ENCODE results near the gene ZFAND3.

ZFAND3 gene

GRCh38 chr6:38158762-38159350 lies 339.3 kb downstream of the ZFAND3 start:
- Mint-ChIP-seq H3K27me3 (no peaks in the 10 kb centered on the region), H3K4me1 (no peaks in the 10 kb centered on the region), H3K4me3 (no peak overlapping the region), H3K27ac (no peak overlapping the region), H3K36me3 (peaks cover 2% of the 10 kb centered on the region), H3K9me3 (no peaks in the 10 kb centered on the region)
- CTCF ChIA-PET: no interaction called here
- DNase-seq: no peak

GRCh38 chr6:38159596-38159995 lies 340.1 kb downstream of the ZFAND3 start:
- H3K4me3 Mint-ChIP-seq: no peak overlapping the region
- peaks cover 2% of the 10 kb centered on the region for H3K36me3 Mint-ChIP-seq
- CTCF ChIA-PET: no interaction called here
- DNase-seq: no peak
- no peaks in the 10 kb centered on the region for H3K4me1 Mint-ChIP-seq
- no peak overlapping the region for H3K27ac Mint-ChIP-seq
- H3K27me3 Mint-ChIP-seq: no peaks in the 10 kb centered on the region
- H3K9me3 Mint-ChIP-seq: no peaks in the 10 kb centered on the region

DNA sequence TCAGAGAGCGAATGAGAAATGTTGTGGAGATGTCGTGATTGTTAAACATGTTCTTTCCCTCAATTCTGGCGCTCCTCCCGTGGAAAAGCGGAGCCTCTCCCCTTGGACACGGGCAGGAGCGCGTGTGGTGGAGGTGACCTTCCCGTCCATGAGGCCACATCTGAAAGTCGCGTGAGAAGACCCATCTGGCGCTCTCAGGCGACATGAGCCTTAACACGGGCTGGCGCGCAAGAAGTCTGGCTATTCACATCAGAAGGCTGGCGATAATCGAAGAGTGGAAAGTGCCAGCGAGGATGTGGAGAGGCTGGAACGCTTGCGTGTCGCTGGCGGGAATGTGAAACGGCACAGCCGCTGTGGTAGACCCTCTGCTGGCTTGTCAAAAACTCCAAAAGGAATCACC lies 341.3 kb downstream of the ZFAND3 start:
- DNase-seq: peak; percentile 6
- H3K27me3 Mint-ChIP-seq: no peaks in the 10 kb centered on the region
- H3K36me3 Mint-ChIP-seq: peaks cover 2% of the 10 kb centered on the region
- H3K4me3 Mint-ChIP-seq: no peak overlapping the region
- H3K9me3 Mint-ChIP-seq: no peaks in the 10 kb centered on the region
- no peak overlapping the region for H3K27ac Mint-ChIP-seq
- CTCF ChIA-PET: no interaction called here
- H3K4me1 Mint-ChIP-seq: no peaks in the 10 kb centered on the region

DNA sequence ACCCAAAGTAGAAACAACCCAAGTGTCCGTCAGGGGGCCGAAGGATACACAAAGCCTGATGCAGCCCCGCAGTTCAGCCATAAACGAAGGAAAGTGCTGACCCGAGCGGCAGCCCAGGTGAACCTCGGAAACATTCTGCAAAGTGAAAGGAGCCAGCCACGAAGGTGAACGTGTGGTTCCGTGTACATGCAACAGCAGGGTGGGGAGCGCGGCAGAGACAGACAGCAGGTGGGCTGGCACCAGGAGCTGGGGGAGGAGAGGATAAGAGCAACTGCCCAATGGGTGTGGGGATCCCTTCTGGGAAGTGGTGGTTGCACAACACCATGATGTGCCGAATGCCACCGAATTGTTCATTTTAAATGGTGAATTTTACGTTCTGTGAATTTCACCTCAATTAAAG lies 341.8 kb downstream of the ZFAND3 start:
- no peak overlapping the region for H3K27ac Mint-ChIP-seq

DNA sequence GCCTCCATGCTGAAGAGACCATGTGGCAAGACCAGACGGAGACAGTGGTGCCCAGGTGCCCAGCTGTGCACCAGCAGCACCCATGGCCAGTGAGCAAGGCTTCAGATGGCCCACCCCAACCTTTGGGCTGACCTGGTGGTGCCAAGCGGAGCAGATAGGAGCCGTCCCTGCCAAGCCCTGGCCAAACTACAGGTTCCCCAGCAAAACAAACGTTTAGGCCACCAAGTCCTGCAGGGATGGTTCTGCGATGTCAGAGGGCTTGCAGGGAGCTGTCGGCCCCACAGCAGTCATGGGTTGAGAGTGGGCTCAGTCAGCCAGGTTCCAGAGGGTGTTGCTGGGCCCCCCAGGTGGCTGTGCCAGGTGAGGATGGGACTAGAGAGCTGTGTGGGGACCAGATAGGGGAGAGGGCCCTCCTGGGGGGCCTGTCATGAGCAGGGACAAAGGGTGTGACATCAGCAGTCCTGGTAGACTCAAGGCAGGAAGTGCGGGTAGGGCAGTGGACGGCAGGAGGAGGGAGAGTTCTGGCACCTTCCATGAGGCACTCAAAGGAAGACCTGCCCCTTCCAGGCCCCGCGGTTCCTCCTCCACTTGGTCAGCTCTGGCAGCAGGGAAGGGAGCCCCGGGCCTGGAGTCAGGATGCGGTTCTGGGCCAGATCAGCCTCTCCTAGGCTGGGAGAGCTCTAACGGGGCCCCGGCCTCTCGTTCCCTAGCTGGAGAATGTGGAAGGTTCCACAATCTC lies 342.4 kb downstream of the ZFAND3 start:
- H3K4me3 Mint-ChIP-seq: no peak overlapping the region
- CTCF ChIA-PET: interaction anchor here (0.9 kb wide), 1 partner anchor 372 kb away, joined by 3 read pairs; no protein-coding TSS in a partner anchor
- no peak overlapping the region for H3K27ac Mint-ChIP-seq
- no peak for DNase-seq
- H3K27me3 Mint-ChIP-seq: no peaks in the 10 kb centered on the region
- H3K36me3 Mint-ChIP-seq: no peaks in the 10 kb centered on the region
- no peaks in the 10 kb centered on the region for H3K9me3 Mint-ChIP-seq
- H3K4me1 Mint-ChIP-seq: no peaks in the 10 kb centered on the region

More for the DNA sequence above, 341.8 kb downstream of the ZFAND3 start:
- H3K27me3 Mint-ChIP-seq: no peaks in the 10 kb centered on the region
- peak; percentile 6 for DNase-seq
- H3K4me3 Mint-ChIP-seq: no peak overlapping the region
- H3K4me1 Mint-ChIP-seq: no peaks in the 10 kb centered on the region
- H3K36me3 Mint-ChIP-seq: no peaks in the 10 kb centered on the region
- CTCF ChIA-PET: interaction anchor here (0.9 kb wide), 1 partner anchor 371 kb away, joined by 3 read pairs; no protein-coding TSS in a partner anchor
- no peaks in the 10 kb centered on the region for H3K9me3 Mint-ChIP-seq

GRCh38 chr6:38162493-38163185 lies 343.1 kb downstream of the ZFAND3 start:
- Mint-ChIP-seq H3K27ac (no peak overlapping the region), H3K4me3 (no peak overlapping the region), H3K9me3 (no peaks in the 10 kb centered on the region), H3K27me3 (no peaks in the 10 kb centered on the region), H3K4me1 (no peaks in the 10 kb centered on the region), H3K36me3 (no peaks in the 10 kb centered on the region)
- CTCF ChIA-PET: interaction anchor here (0.9 kb wide), 1 partner anchor 372 kb away, joined by 3 read pairs; no protein-coding TSS in a partner anchor
- peak; percentile 3 for DNase-seq

GRCh38 chr6:38163186-38164130 lies 343.9 kb downstream of the ZFAND3 start:
- CTCF ChIA-PET: no interaction called here
- H3K27me3 Mint-ChIP-seq: no peaks in the 10 kb centered on the region

DNA sequence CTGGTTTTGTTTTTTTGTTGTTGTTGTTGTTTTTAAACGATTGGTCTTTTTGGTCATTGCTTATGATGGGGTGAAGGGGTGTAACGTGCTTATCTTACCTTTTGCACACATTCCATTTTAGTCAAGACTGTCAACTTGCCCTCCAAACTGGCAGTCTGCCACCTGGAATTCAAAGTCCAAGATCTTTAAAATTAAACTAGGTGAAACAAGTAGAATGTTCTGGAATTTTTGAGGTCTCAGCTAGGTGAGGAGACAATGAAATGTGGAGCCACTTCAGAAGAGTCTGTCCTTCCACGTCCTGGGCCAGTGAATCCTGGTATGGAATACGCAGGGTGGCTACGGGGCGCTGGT lies 344.6 kb downstream of the ZFAND3 start:
- Mint-ChIP-seq H3K9me3 (no peaks in the 10 kb centered on the region), H3K36me3 (no peaks in the 10 kb centered on the region), H3K4me3 (no peak overlapping the region), H3K4me1 (no peaks in the 10 kb centered on the region), H3K27me3 (no peaks in the 10 kb centered on the region), H3K27ac (no peak overlapping the region)
- CTCF ChIA-PET: no interaction called here
- DNase-seq: no peak

More at GRCh38 chr6:38163186-38164130, 343.9 kb downstream of the ZFAND3 start:
- Mint-ChIP-seq H3K4me1 (no peaks in the 10 kb centered on the region), H3K4me3 (no peak overlapping the region), H3K27ac (no peak overlapping the region), H3K36me3 (no peaks in the 10 kb centered on the region), H3K9me3 (no peaks in the 10 kb centered on the region)
- DNase-seq: peak; percentile 12

- CTCF ChIA-PET: no interaction called here
- Mint-ChIP-seq H3K27me3 (no peaks in the 10 kb centered on the region), H3K36me3 (no peaks in the 10 kb centered on the region)
Observed at GRCh38 chr6:38164671-38165108, 345.2 kb downstream of the ZFAND3 start.

DNA sequence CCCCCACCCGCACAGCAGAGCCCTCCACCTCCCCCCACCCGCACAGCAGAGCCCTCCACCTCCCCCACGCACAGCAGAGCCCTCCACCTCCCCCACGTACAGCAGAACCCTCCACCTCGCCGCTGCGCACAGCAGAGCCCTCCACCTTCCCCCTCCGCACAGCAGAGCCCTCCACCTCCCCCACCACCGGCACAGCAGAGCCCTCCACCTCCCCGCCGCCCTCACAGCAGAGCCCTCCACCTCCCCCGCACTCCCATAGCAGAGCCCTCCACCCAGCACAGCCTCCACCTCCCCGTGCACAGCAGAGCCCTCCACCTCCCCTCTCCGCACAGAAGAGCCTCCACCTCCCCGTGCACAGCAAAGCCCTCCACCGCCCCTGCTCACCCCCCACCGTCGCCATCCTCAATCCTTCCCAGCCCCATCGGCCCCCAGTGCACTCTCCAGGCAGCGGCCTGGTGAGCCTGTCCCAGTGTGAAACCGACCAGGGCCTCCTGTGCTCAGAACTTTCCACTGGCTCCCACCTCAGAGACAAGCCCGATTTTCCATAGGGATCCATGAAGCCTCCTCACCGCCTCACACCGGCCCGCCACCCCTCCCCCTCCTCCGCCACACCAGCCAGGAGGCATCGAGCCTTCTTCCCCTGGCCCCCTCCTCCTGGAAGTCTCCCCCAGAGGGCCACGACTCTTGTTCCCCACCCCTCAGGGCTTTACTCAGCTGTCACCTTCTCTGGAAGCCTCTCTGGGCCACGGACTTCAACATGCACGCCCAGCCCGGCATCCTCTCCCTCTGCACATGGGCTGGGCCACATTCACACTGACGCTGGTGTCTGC lies 347.1 kb downstream of the ZFAND3 start:
- CTCF ChIA-PET: no interaction called here
- no peak for DNase-seq
- Mint-ChIP-seq H3K27ac (no peak overlapping the region), H3K9me3 (no peaks in the 10 kb centered on the region), H3K27me3 (no peaks in the 10 kb centered on the region), H3K36me3 (no peaks in the 10 kb centered on the region), H3K4me3 (no peak overlapping the region), H3K4me1 (no peaks in the 10 kb centered on the region)

More at GRCh38 chr6:38164671-38165108, 345.2 kb downstream of the ZFAND3 start:
- no peak overlapping the region for H3K4me3 Mint-ChIP-seq
- H3K9me3 Mint-ChIP-seq: no peaks in the 10 kb centered on the region
- H3K27ac Mint-ChIP-seq: no peak overlapping the region
- DNase-seq: peak; percentile 15
- no peaks in the 10 kb centered on the region for H3K4me1 Mint-ChIP-seq

DNA sequence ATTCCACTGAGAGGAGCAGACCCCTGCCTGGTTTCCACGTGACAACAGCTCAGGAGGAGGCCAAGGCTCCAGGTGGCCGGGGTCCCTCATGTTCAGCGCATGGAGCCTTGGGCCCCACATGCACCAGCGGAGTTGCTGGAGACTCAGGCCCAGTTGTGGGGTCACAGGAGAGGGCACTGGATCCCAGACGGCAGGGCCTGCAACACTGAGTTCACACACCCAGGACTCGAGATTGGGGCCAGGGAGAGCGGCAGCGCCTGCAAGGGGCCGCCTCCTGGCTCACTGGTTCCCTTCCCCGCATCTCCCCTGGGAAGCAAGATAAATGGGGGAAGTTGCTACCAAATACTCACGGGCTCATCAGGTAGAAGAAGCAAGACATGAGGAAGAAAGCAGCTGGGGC lies 348.1 kb downstream of the ZFAND3 start:
- H3K4me1 Mint-ChIP-seq: no peaks in the 10 kb centered on the region
- H3K4me3 Mint-ChIP-seq: no peak overlapping the region
- H3K36me3 Mint-ChIP-seq: no peaks in the 10 kb centered on the region
- no peaks in the 10 kb centered on the region for H3K9me3 Mint-ChIP-seq
- CTCF ChIA-PET: no interaction called here
- DNase-seq: no peak
- no peaks in the 10 kb centered on the region for H3K27me3 Mint-ChIP-seq
- H3K27ac Mint-ChIP-seq: no peak overlapping the region

DNA sequence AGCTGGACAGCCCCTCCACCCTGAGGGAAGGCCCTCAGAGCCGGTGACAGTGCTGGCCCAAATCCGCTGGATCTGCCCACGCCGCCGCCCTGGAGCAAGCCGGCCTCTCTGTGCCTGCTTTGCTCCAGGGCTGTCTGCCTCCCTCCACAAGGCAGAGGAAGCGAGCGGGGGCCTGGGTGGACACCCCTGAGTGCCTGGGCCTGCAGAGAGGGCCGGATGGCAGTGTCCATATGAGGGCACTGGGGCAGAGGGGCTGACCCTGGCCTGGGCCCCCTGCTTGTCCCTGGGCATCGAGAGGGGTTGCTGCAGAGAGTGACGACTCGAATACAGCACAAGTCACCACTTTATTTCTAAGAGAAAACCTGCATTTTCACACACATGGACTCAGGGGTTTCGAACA lies 348.6 kb downstream of the ZFAND3 start:
- Mint-ChIP-seq H3K27ac (no peak overlapping the region), H3K9me3 (no peaks in the 10 kb centered on the region)
- CTCF ChIA-PET: no interaction called here

DNA sequence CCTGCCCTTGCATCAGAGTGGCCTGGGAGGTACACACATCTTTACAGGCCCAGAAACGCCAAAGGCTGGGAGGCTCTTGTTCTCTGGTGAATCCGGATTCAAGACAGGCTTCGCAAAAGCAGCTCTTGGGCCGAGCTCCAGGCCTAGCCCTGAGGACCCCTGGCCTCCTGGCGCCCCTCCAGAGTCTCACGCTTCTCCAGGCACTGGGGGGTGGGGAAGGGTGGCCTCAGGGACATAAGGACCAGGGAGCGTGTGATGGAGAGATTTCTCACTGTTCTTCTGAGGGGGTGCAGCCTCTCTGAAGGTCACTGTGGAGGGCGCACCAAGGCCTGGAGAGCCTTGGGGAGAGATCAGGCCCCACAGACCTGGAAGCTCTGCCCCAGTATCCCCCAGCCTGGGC lies 349.2 kb downstream of the ZFAND3 start:
- Mint-ChIP-seq H3K4me3 (no peak overlapping the region), H3K27ac (no peak overlapping the region)
- DNase-seq: no peak

More for the DNA sequence above, 348.6 kb downstream of the ZFAND3 start:
- no peak for DNase-seq
- Mint-ChIP-seq H3K36me3 (no peaks in the 10 kb centered on the region), H3K4me3 (no peak overlapping the region), H3K4me1 (no peaks in the 10 kb centered on the region), H3K27me3 (no peaks in the 10 kb centered on the region)

More for the DNA sequence above, 349.2 kb downstream of the ZFAND3 start:
- Mint-ChIP-seq H3K27me3 (no peaks in the 10 kb centered on the region), H3K4me1 (no peaks in the 10 kb centered on the region), H3K36me3 (no peaks in the 10 kb centered on the region), H3K9me3 (no peaks in the 10 kb centered on the region)
- CTCF ChIA-PET: interaction anchor here (1.5 kb wide), 1 partner anchor 135 kb away, joined by 6 read pairs; no protein-coding TSS in a partner anchor
